GM19193 (cell line): ENCODE measurements around the gene AHI1.

ENCODE experiments used
- POLR2A ChIP-seq: IDR thresholded peaks from 4 replicates; pipeline ENCODE4 v1.6.1; 2011; ENCODE audit not compliant: insufficient read depth, insufficient read length; ENCODE audit errors: extremely low read depth

Gene AHI1

GRCh38 chr6:135440087-135440792 is 57.3 kb downstream of the AHI1 start:
- no peak for TF ChIP-seq POLR2A

DNA sequence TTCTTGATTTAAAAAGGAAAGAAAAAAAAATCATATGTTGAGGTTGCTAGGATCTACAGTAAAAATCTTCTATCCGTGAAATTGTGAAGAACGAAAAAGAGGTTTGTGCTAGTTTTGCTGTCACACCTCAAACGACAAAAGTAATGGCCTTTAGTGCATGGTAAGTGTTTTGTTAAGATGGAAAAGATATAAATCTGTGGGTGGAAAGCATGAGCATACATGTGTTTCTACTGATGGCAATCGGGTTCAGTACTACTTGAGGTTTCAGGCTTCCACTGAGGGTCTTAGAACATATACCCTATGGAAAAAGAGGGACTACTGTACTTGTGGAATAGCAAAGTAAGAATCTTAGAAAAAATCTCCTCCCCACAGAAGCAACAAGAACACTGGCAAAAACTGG is 58.0 kb downstream of the AHI1 start:
- TF ChIP-seq POLR2A, result no peak

DNA sequence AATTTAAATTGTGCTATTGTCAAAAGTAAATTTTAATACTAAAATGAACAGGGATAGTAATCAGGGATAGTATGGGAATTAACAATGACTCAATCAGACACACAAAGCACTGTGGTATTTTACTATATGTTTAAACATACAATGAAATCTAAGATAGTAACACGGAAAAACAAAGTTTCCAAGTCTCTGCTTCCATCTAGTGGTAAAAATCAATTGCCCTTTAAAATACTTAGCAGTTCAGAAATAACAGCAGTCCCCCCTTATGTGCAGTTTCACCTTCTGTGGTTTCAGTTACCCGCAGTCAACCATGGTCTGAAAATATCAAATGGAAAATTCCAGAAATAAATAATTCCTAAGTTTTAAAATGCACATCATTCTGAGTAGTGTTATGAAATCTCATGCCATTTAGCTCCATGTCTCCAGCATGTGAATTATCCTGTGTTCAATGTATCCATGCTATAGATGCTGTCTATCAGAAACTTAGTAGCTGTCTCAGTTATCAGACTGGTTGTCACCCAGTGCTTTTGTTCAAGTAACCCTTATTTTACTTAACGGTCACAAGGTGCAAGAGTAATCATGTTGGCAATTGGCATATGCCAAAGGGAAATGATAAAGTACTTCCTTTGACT is 58.5 kb downstream of the AHI1 start:
- TF ChIP-seq POLR2A, result no peak

GRCh38 chr6:135434991-135435390 is 62.5 kb downstream of the AHI1 start:
- TF ChIP-seq POLR2A, result no peak

- no peak for TF ChIP-seq POLR2A
Observed at GRCh38 chr6:135434095-135434494, 63.4 kb downstream of the AHI1 start.

GRCh38 chr6:135428078-135428477 is 69.5 kb downstream of the AHI1 start:
- TF ChIP-seq POLR2A, result no peak

GRCh38 chr6:135426833-135427232 is 70.7 kb downstream of the AHI1 start:
- TF ChIP-seq POLR2A, result no peak

GRCh38 chr6:135424385-135424784 is 73.2 kb downstream of the AHI1 start:
- TF ChIP-seq POLR2A, result no peak

DNA sequence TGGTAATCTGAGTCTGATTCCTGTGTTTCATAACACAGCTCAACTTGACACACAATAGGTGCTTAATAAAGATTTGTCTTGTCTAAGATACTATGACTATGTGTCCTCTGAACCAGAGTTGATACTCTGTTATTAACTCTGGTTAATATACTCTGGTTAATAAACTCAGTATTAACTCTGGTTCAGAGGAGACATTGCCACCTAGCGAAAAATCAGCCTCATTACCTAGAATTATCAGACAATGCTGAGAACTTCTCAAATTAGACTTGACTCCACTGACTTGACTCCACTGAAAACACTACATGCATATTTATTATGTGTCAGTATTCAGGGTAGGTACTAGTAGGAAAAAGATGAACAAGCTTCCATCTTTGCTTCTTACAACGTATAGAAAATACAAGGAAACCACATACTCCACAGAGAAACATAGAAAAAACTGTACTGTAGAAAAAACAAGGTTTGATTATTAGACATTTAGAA is 73.9 kb downstream of the AHI1 start:
- TF ChIP-seq POLR2A, result no peak

GRCh38 chr6:135419162-135419561 is 78.4 kb downstream of the AHI1 start:
- TF ChIP-seq POLR2A, result no peak

DNA sequence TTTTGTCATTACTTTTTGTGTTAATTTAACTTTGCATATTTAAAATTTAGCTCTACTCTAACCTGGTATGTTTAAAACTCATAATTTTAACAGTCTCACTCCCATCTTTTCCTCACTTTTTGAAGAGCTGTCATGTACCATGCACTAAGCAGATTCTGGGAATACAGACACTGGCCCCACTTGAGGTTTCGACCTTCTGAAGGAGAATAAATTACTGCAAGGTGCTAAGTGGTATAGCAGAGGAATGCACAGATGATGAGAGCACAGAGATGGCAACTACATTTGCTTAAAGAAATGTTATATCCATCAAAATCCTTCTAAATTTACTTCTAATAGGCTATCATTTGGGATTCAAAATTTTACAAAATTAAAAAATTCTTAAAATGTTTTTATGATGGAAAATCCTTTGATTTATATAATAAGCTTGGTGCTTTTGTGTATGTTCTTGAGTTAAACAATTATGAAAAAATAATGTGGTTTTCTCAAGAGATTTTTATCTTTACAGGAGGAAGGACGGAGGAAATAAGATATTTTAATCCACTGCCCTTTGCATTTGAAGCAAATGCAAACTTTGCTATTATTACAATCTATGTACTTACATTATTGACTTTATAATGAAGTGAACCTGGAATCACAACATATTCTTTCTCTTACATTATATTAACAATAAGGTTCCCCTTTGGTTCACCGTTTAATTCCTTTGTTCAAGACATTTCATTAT is 79.3 kb downstream of the AHI1 start:
- no peak for TF ChIP-seq POLR2A

DNA sequence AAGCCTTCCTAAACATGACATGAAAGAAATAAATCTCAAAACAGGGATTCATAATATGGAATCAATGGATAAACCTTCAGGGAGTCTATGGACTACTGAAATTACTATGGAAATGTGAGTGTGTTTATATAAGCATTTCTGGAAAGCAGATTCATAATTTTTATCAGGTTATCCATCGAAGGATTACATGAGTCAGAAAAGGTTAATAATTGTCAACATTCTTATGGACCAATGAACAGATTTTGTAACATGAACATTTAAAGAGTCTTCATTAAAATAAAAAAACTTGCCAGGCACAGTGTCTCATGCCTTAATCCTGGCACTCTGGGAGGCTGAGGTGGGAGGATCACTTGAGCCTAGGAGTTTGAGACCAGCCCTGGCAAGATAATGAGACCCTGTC is 84.8 kb downstream of the AHI1 start:
- TF ChIP-seq POLR2A, result no peak

DNA sequence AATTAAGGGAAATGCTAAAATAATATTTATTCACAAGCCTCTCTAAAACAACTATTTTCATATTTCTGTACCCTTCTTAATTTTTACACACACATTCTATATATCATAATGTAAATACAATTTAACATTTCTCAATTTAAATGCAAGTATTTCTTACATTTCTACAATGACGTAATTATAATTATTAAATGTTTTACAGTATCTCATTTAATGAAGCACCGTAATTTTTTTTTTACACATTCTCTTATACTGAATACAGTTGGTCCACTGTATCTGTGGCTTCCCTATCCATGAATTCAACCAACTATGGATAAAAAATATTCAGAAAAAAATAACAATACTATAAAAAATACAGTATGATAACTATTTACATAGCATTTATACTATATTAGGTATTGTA is 85.7 kb downstream of the AHI1 start:
- TF ChIP-seq POLR2A, result no peak

DNA sequence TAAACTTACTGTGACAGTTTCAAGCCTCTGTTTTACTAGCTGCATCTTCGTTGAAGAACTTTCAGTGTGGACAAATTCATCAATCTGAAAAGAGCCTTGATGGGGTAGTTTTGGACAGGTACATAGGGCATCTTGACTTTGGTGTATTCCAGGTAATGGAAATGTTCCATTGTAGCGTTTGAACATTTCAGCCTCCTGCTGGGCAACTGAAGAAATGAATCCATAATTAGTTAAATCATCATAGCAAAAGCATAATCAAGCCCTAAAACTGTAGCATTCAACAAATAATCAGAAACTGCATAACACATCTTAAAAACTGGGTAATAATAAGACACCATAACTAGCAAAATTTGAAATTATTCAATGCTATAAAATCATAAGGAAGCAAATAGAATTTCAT is 86.2 kb downstream of the AHI1 start:
- no peak for TF ChIP-seq POLR2A

GRCh38 chr6:135410856-135411255 is 86.7 kb downstream of the AHI1 start:
- no peak for TF ChIP-seq POLR2A

DNA sequence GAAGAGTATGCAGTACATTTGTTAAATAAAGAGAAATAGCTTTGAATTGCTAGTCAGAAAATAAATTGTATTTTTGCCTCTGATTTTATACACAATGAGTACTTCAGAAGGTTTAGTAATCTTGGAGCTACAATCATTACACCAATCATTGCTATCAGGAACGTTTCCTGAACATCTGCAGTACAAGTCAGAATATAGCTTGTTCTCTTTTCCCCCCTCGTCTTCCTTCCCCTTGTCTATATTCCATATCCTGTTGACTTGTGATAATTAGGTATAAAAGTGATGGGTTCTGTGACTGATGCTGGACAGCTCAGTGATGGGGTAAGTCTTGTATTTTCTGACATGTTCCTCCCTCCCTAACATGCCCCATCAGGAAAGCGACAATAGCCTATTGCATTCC is 94.0 kb downstream of the AHI1 start:
- no peak for TF ChIP-seq POLR2A
